ES-I3 (cell line): Measurements from ENCODE around the gene WDR82.

Experiments
- H3K36me3 ChIP-seq: 2 replicates; pipeline ENCODE4 v1.6.1; 2013; ENCODE audit warnings: mild to moderate bottlenecking, low read length, control low read depth, moderate library complexity; ENCODE audit not compliant: insufficient read depth
- H3K4me1 ChIP-seq: 2 replicates; pipeline ENCODE4 v1.6.1; 2013; ENCODE audit warnings: mild to moderate bottlenecking, control low read depth, low read length; ENCODE audit not compliant: insufficient read depth
- H3K9ac ChIP-seq: 2 replicates; pipeline ENCODE4 v1.6.1; 2013; ENCODE audit warnings: low read depth, mild to moderate bottlenecking, low read length, moderate library complexity
- H3K9me3 ChIP-seq: 2 replicates; pipeline ENCODE4 v1.6.1; 2013; ENCODE audit warnings: mild to moderate bottlenecking, low read length, moderate library complexity; ENCODE audit not compliant: control insufficient read depth, insufficient read depth

Gene WDR82

GRCh38 chr3:52226229-52226817, 52.1 kb downstream of the WDR82 start:
- Histone ChIP-seq H3K9me3 (no peaks in the 10 kb centered on the region), H3K4me1 (no peaks in the 10 kb centered on the region; the same call in 1 of the 2 replicates), H3K9ac (no peak overlapping the region), H3K36me3 (peaks cover 9% of the 10 kb centered on the region)

DNA sequence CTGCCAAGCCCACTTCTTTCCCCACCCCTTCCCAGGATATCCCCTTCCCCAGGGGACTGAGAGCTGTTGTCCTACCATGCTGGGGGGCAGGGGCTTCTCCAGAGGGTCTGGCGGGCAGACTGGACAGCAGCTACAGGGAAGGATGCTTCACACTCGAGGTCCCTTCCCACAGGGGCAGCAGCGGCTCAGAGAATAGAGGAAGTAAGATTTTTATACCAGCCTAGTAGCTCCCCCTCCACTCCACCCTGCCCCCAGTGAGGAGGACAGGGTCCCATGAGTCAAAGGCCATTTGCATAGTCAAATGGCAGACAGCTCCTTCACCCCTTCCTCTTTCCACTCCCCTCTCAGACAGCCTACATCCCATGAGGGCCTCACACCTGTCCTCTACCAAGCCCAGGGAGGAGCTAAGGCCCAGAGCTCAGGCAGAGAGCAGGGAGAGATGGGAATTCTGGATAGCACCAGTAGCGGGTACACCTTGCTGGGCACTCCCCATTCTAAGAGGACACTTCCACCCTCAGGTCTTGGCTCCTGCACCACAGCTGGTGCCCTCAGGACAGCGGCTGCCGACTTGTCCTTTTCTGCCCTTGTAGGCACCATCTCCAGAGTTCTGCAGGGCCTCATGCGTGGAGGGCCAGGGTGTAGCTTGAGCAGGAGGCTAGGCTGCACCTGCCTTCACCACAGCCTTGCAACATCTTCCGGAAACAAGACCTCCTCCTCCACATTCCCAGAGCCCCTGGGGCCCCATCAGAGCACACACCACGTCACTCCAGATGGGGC, 52.8 kb downstream of the WDR82 start, which contains the start of gene TLR9:
TLR9 (minus strand) TSS at position 194 of the 777 bp plus-strand sequence; CDS start at position 78, 116 bp downstream.
- no peak within 1 kb of the TSS for H3K9ac ChIP-seq
- H3K9me3 ChIP-seq, result no peaks in the 10 kb centered on the region
- H3K36me3 ChIP-seq, result peaks cover 3% of the 10 kb centered on the region; the same call in 1 of the 2 replicates
- H3K4me1 ChIP-seq, result peaks cover 4% of the 10 kb centered on the region; the same call in 1 of the 2 replicates

- Histone ChIP-seq H3K4me1 (peaks cover 5% of the 10 kb centered on the region; the same call in 1 of the 2 replicates), H3K9ac (no peak overlapping the region), H3K9me3 (no peaks in the 10 kb centered on the region), H3K36me3 (no peaks in the 10 kb centered on the region)
Observed at GRCh38 chr3:52223449-52224408, 54.7 kb downstream of the WDR82 start.

DNA sequence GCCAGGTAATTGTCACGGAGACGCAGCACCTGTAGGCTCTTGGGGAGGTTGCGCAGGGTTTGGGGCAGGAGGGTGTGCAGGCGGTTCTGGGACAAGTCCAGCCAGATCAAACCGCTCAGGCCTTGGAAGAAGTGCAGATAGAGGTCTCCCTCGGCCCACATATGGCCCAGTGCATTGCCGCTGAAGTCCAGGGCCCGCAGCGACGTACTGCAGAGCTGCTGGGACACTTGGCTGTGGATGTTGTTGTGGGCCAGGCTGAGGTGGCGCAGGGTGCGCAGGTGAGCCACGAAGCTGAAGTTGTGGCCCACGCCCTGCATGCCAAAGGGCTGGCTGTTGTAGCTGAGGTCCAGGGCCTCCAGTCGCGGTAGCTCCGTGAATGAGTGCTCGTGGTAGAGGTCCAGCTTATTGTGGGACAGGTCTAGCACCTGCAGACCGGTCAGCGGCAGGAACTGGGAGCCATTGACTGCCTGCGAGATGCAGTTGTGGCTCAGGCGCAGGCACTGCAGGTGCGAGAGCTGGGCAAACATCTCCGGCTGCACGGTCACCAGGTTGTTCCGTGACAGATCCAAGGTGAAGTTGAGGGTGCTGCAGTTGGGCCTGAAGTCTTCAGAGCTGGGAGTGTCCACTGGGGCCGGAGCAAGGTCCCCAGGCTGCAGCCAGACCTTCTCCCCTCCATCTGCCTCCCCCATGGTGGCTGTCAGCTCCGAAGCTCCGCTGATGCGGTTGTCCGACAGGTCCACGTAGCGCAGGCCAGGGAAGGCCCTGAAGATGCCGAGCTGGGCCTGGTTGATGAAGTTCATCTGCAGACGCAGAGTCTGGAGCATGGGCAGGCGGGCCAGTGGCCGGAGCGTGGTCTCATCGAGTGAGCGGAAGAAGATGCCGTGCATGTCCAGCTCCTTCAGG, 55.9 kb downstream of the WDR82 start:
- no peaks in the 10 kb centered on the region for H3K36me3 ChIP-seq
- peaks cover 5% of the 10 kb centered on the region; the same call in 1 of the 2 replicates for H3K4me1 ChIP-seq
- no peaks in the 10 kb centered on the region for H3K9me3 ChIP-seq
- no peak overlapping the region for H3K9ac ChIP-seq

GRCh38 chr3:52221563-52222318, 56.7 kb downstream of the WDR82 start:
- H3K9me3 ChIP-seq, result no peaks in the 10 kb centered on the region
- H3K36me3 ChIP-seq, result no peaks in the 10 kb centered on the region
- no peak overlapping the region for H3K9ac ChIP-seq
- H3K4me1 ChIP-seq, result peaks cover 5% of the 10 kb centered on the region; the same call in 1 of the 2 replicates

DNA sequence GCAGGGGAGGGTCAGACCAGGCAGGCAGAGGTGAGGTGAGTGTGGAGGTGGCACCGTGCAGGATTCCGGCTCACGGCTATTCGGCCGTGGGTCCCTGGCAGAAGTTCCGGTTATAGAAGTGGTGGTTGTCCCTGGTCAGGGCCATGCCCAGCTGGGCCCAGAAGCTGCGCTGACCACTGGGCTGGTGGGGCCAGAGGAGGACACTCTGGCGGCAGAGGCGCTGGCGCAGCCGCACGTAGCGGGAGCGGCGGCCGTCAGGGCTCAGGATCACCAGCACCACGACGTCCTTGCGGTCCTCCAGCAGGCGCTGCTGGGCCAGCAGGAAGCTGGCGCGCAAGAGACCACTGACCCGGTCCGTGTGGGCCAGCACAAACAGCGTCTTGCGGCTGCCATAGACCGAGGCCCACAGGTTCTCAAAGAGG, 57.3 kb downstream of the WDR82 start:
- no peaks in the 10 kb centered on the region for H3K9me3 ChIP-seq
- no peaks in the 10 kb centered on the region for H3K36me3 ChIP-seq
- peaks cover 5% of the 10 kb centered on the region; the same call in 1 of the 2 replicates for H3K4me1 ChIP-seq
- no peak overlapping the region for H3K9ac ChIP-seq

GRCh38 chr3:52220380-52221026, 57.9 kb downstream of the WDR82 start:
- no peak overlapping the region for H3K9ac ChIP-seq
- no peaks in the 10 kb centered on the region for H3K36me3 ChIP-seq
- H3K4me1 ChIP-seq, result peaks cover 5% of the 10 kb centered on the region; the same call in 1 of the 2 replicates
- no peaks in the 10 kb centered on the region for H3K9me3 ChIP-seq

GRCh38 chr3:52218937-52219650, 59.4 kb downstream of the WDR82 start:
- Histone ChIP-seq H3K36me3 (peaks cover 4% of the 10 kb centered on the region; the same call in 1 of the 2 replicates), H3K9ac (no peak overlapping the region), H3K9me3 (no peaks in the 10 kb centered on the region), H3K4me1 (peaks cover 5% of the 10 kb centered on the region; the same call in 1 of the 2 replicates)

GRCh38 chr3:52218454-52218853, 60.0 kb downstream of the WDR82 start:
- Histone ChIP-seq H3K9ac (no peak overlapping the region), H3K9me3 (no peaks in the 10 kb centered on the region), H3K4me1 (peaks cover 5% of the 10 kb centered on the region; the same call in 1 of the 2 replicates), H3K36me3 (peaks cover 6% of the 10 kb centered on the region; the same call in 1 of the 2 replicates)

GRCh38 chr3:52218026-52218425, 60.4 kb downstream of the WDR82 start:
- H3K4me1 ChIP-seq, result peaks cover 5% of the 10 kb centered on the region; the same call in 1 of the 2 replicates
- H3K9me3 ChIP-seq, result no peaks in the 10 kb centered on the region
- peaks cover 6% of the 10 kb centered on the region; the same call in 1 of the 2 replicates for H3K36me3 ChIP-seq
- H3K9ac ChIP-seq, result no peak overlapping the region

GRCh38 chr3:52217409-52217805, 61.0 kb downstream of the WDR82 start:
- Histone ChIP-seq H3K9me3 (no peaks in the 10 kb centered on the region), H3K9ac (no peak overlapping the region), H3K4me1 (peaks cover 5% of the 10 kb centered on the region; the same call in 1 of the 2 replicates), H3K36me3 (peaks cover 6% of the 10 kb centered on the region; the same call in 1 of the 2 replicates)
